Gastrocnemius medialis (tissue), 4 donors: ENCODE results near the gene SFXN5. TPM values are rescaled to one million over a fixed set of nuclear protein-coding genes. Genes with fewer than 3 reads are reported as not detected.

Experiments
- ATAC-seq, 2 donors: fragments of 150-250 bp; one replicate each; pipeline ENCODE4 v1.9.1; 2016
- DNase-seq, 2 donors: peaks; one replicate each; pipeline ENCODE4 v3.0.0-alpha.2; 2019
- H3K27ac ChIP-seq, 4 donors: fragments of 200-600 bp; sonication (generic); 1 replicate in 1 of 4; 2 replicates in 3 of 4; pipeline ENCODE4 v1.5.1; 2016 to 2018; ENCODE audit warnings: mild to moderate bottlenecking in 2 of 4, moderate library complexity in 1 of 4
- H3K27me3 ChIP-seq, 3 donors: fragments of 200-600 bp; sonication (generic) in 2 of 3; 1 replicate in 1 of 3; 2 replicates in 2 of 3; pipeline versions ENCODE4 v1.5.1 to v1.6.0; 2016 to 2019; ENCODE audit warnings: mild to moderate bottlenecking in 1 of 3, moderate library complexity in 1 of 3
- H3K36me3 ChIP-seq, 2 donors: fragments of 200-600 bp; sonication (generic) in 1 of 2; one replicate each; pipeline ENCODE4 v1.5.1; 2017 to 2018
- H3K4me1 ChIP-seq, 2 donors: fragments of 200-600 bp; sonication (generic) in 1 of 2; one replicate each; pipeline ENCODE4 v1.5.1; 2016 to 2017; ENCODE audit warnings: mild to moderate bottlenecking in 2 of 2
- H3K4me3 ChIP-seq, 4 donors: fragments of 200-600 bp; sonication (generic) in 3 of 4; 1 replicate in 1 of 4; 2 replicates in 3 of 4; pipeline ENCODE4 v1.5.1; 2016 to 2019; ENCODE audit warnings: mild to moderate bottlenecking in 2 of 4
- H3K9me3 ChIP-seq, 3 donors: fragments of 200-600 bp; sonication (generic) in 2 of 3; 1 replicate in 1 of 3; 2 replicates in 2 of 3; pipeline ENCODE4 v1.5.1; 2016 to 2019
- CTCF ChIP-seq, 5 experiments: fragments of 450-650 bp in 3 of 5; fragments of 200-600 bp in 2 of 5; sonication (generic) in 2 of 5; IDR thresholded peaks in 4 of 5; conservative IDR thresholded peaks in 1 of 5; 1 replicate in 4 of 5; 2 replicates in 1 of 5; pipeline ENCODE4 v1.5.1; 2016 to 2019; ENCODE audit warnings: antibody characterized with exemption in 5 of 5, mild to moderate bottlenecking in 3 of 5, moderate library complexity in 3 of 5
- POLR2A ChIP-seq, 2 donors: fragments of 450-650 bp; IDR thresholded peaks; one replicate each; pipeline ENCODE4 v1.6.1; 2017; ENCODE audit warnings: antibody characterized with exemption in 2 of 2, mild to moderate bottlenecking in 2 of 2, moderate library complexity in 2 of 2
- in situ Hi-C, 4 donors: fragments of 200-750 bp; cut with MboI; loops; one replicate each; pipeline versions ENCODE4 v1.15.0 to v1.8.0; 2017; ENCODE audit warnings: low sequenced_read_pairs in 4 of 4
- intact Hi-C: fragments of 100-400 bp; cut with DNase I; formaldehyde crosslinking; loops from one replicate; pipeline ENCODE4 v1.15.1; 2023; ENCODE audit warnings: low total_unique reads
- total RNA-seq, 4 donors: library from RNA; depleted of rRNA; stranded (reverse); fragments of >200 nt; gene quantifications; one replicate each; pipeline versions ENCODE4 v1.1.0 to v1.2.3, GENCODE V29; 2016

Gene SFXN5
- total RNA-seq, 4 donors from 2014 or later: 6.8 to 22.7 (median 9.1) TPM

GRCh38 chr2:73111073-73112025 lies 39.8 kb upstream of the SFXN5 start:
- intact Hi-C loops: loop anchor here (1.0 to 10.0 kb wide), 5 partner anchors 40 to 1169 kb away; partner anchors contain the start of genes ALMS1, CCT7, PRADC1 and SFXN5

GRCh38 chr2:73110168-73111072 lies 38.9 kb upstream of the SFXN5 start:
- ATAC-seq (no peak), DNase-seq (no peak)
- H3K27me3 ChIP-seq: no peaks in the 10 kb centered on the region
- in situ Hi-C loops: no loop called here
- peaks cover 43 to 47% of the 10 kb centered on the region in 2 donors for H3K4me1 ChIP-seq
- H3K9me3 ChIP-seq: no peaks in the 10 kb centered on the region
- H3K27ac ChIP-seq: peak overlapping the region; percentile 81 to 96 (median 87)
- H3K36me3 ChIP-seq: no peaks in the 10 kb centered on the region
- TF ChIP-seq CTCF (IDR thresholded peaks at IDR 0.05 in 4 of 5, conservative IDR thresholded peaks at IDR 0.05 in 1 of 5): no peak
- TF ChIP-seq POLR2A (IDR thresholded peaks at IDR 0.05): no peak
- intact Hi-C loops: loop anchor here (5.0 to 10.0 kb wide), 4 partner anchors 102 to 1168 kb away; partner anchors contain the start of genes ALMS1, CCT7, PRADC1 and SMYD5
- H3K4me3 ChIP-seq: peak overlapping the region in 3 of 4 donors; percentile 77 to 90 (median 80)

More at GRCh38 chr2:73111073-73112025, 39.8 kb upstream of the SFXN5 start:
- Histone ChIP-seq H3K4me3 (peak overlapping the region; percentile 77 to 97 (median 85)), H3K27ac (peak overlapping the region; percentile 81 to 96 (median 87)), H3K9me3 (no peaks in the 10 kb centered on the region), H3K4me1 (peaks cover 43 to 47% of the 10 kb centered on the region in 2 donors), H3K36me3 (no peaks in the 10 kb centered on the region), H3K27me3 (no peaks in the 10 kb centered on the region)
- DNase-seq (peak; percentile 22 to 23), ATAC-seq (peak; percentile 14 to 39)
- TF ChIP-seq CTCF (IDR thresholded peaks at IDR 0.05 in 4 of 5, conservative IDR thresholded peaks at IDR 0.05 in 1 of 5): no peak
- peak; percentile 27 to 32 for TF ChIP-seq POLR2A (IDR thresholded peaks at IDR 0.05)
- in situ Hi-C loops: no loop called here

- Histone ChIP-seq H3K4me3 (no peak overlapping the region), H3K27ac (no peak overlapping the region), H3K9me3 (no peaks in the 10 kb centered on the region), H3K4me1 (peaks cover 43 to 52% of the 10 kb centered on the region in 2 donors), H3K27me3 (no peaks in the 10 kb centered on the region), H3K36me3 (no peaks in the 10 kb centered on the region)
- TF ChIP-seq CTCF (IDR thresholded peaks at IDR 0.05 in 4 of 5, conservative IDR thresholded peaks at IDR 0.05 in 1 of 5) (no peak), POLR2A (IDR thresholded peaks at IDR 0.05) (no peak)
- DNase-seq (no peak), ATAC-seq (no peak)
- intact Hi-C loops: loop anchor here (5.0 to 10.0 kb wide), 4 partner anchors 103 to 1167 kb away; partner anchors contain the start of genes ALMS1, CCT7, PRADC1 and SMYD5
- in situ Hi-C loops: no loop called here
Observed at GRCh38 chr2:73109431-73110167, 38.1 kb upstream of the SFXN5 start.
